ENCODE measurements around the gene ANKS1A. TPM values are rescaled to one million over a fixed set of nuclear protein-coding genes. Genes with fewer than 3 reads are reported as not detected.
A peak's percentile ranks its signal among the peaks of the same experiment; 100 is the strongest.

ANKS1A gene
- total RNA-seq, 1 experiment from 2014 or later = 26.5 TPM

GRCh38 chr6:34920097-34920496 is 31.0 kb downstream of the ANKS1A start:
- H4K8ac ChIP-seq (replicated peaks; ENCODE audit: insufficient read length, low read depth, low read length) = no peak overlapping the region
- H3K23ac ChIP-seq (ENCODE audit: insufficient read length, low read depth, low read length) = no peak overlapping the region
- TF ChIP-seq CTCF (conservative IDR thresholded peaks at IDR 0.05) = no peak
- WGBS (ENCODE audit: extremely low coverage, insufficient read length, low lambda C conversion rate) = no CpG with 5 or more reads among the region's 4 CpGs
- no peaks in the 10 kb centered on the region for H3K9me3 Mint-ChIP-seq
- H3K4me2 ChIP-seq (ENCODE audit: insufficient read depth, insufficient read length, low read length) = no peak overlapping the region
- H4K91ac ChIP-seq (ENCODE audit: insufficient read length, low read depth, low read length) = no peak overlapping the region
- peaks cover 0 to 2% (median 0%) of the 10 kb centered on the region in 3 experiments; a peak in 1 of 7 replicates for H3K36me3 Mint-ChIP-seq (ENCODE audit: insufficient read depth in 1 of 3, low read depth in 3 of 3)
- no peak overlapping the region for H3T11ph ChIP-seq (ENCODE audit: low read length)
- DNase-seq = no peak
- no peaks in the 10 kb centered on the region for H3K23me2 ChIP-seq (ENCODE audit: insufficient read length, low read depth, low read length, poor library complexity, severe bottlenecking)
- H3K4me1 ChIP-seq (ENCODE audit: insufficient read depth, low read length) = no peaks in the 10 kb centered on the region
- H3K56ac ChIP-seq (ENCODE audit: insufficient read length, low read depth, low read length) = no peak overlapping the region
- no peaks in the 10 kb centered on the region for H3K27me3 Mint-ChIP-seq (ENCODE audit: low read depth)
- no peak overlapping the region for H2BK12ac ChIP-seq (ENCODE audit: insufficient read length, low read depth, low read length)
- peaks cover 11 to 16% of the 10 kb centered on the region in 2 experiments for H3K4me1 Mint-ChIP-seq
- no peaks in the 10 kb centered on the region for H4K20me1 ChIP-seq (ENCODE audit: control insufficient read depth, insufficient read depth, insufficient read length)
- H3K18ac ChIP-seq (ENCODE audit: insufficient read length, low read depth, low read length) = no peak overlapping the region
- no peak overlapping the region for H3K4me3 Mint-ChIP-seq
- no peak overlapping the region for H3K27ac ChIP-seq (ENCODE audit: insufficient read length, low read depth, low read length)
- no peak overlapping the region for H3K14ac ChIP-seq (ENCODE audit: insufficient read depth, low read length)
- H3K79me1 ChIP-seq (ENCODE audit: insufficient read depth, low read depth, low read length, poor library complexity, severe bottlenecking) = peaks cover 3% of the 10 kb centered on the region
- no peaks in the 10 kb centered on the region for H3K27me3 ChIP-seq (ENCODE audit: insufficient read depth, low read length)
- no peak overlapping the region for H3K4ac ChIP-seq (ENCODE audit: low read depth, low read length)
- no peak overlapping the region for H2BK120ac ChIP-seq (ENCODE audit: low read depth, low read length, poor library complexity, severe bottlenecking)
- H2AK5ac ChIP-seq (ENCODE audit: insufficient read length, low read length) = no peak overlapping the region
- H3K9ac ChIP-seq (ENCODE audit: extremely low read depth, insufficient read length, low read length) = no peak overlapping the region
- no peak overlapping the region for H4K5ac ChIP-seq (ENCODE audit: insufficient read length, low read depth, low read length)
- no peak overlapping the region for H2AFZ ChIP-seq (ENCODE audit: low read length)
- no peak overlapping the region for H2BK15ac ChIP-seq (ENCODE audit: low read depth, low read length)
- H3K79me2 ChIP-seq (ENCODE audit: insufficient read depth, low read length) = no peaks in the 10 kb centered on the region
- no peak overlapping the region for H2BK20ac ChIP-seq (ENCODE audit: low read depth, low read length, poor library complexity, severe bottlenecking)
- no peaks in the 10 kb centered on the region for H3K9me3 ChIP-seq (ENCODE audit: control insufficient read depth, low read depth, low read length)
- no peak overlapping the region for H2BK5ac ChIP-seq (ENCODE audit: insufficient read length, low read length)
- peak overlapping the region in 1 of 3 experiments; percentile 59; a peak in 2 of 7 replicates for H3K27ac Mint-ChIP-seq

Data from H9 (cell line).